Measurements from ENCODE around the gene RPL21.

Gene RPL21

GRCh38 chr13:27261396-27261795 is 10.0 kb downstream of the RPL21 start:
- no peak for DNase-seq (ENCODE audit: extremely low read depth, low read depth)
- no peak for TF ChIP-seq CTCF (IDR thresholded peaks at IDR 0.05; ENCODE audit: low read depth, low read length)

- no peak for TF ChIP-seq CTCF (IDR thresholded peaks at IDR 0.05; ENCODE audit: low read depth, low read length)
- DNase-seq (ENCODE audit: extremely low read depth, low read depth): no peak
Measured at GRCh38 chr13:27263438-27263837, 12.1 kb downstream of the RPL21 start.

DNA sequence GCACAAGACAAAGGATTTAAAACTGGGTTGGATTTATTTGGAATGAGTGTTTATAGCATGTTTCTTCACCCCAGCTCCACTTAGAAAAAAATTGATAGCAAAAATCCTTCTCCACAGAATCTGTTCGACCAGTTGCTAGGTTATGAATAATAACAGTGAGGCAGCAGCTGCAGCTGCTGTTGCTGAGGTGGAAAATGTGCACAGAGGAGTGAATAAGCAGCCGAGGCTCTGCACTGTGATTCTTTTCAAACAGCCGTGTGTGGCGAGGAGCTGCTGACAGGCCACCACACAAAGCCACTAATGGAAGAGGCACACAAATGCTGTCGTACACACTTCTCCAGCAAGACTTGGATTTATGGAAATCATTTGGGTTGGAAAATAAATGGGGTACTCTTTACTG is 12.8 kb downstream of the RPL21 start:
- no peak for DNase-seq (ENCODE audit: extremely low read depth, low read depth)
- TF ChIP-seq CTCF (IDR thresholded peaks at IDR 0.05; ENCODE audit: low read depth, low read length): no peak

DNA sequence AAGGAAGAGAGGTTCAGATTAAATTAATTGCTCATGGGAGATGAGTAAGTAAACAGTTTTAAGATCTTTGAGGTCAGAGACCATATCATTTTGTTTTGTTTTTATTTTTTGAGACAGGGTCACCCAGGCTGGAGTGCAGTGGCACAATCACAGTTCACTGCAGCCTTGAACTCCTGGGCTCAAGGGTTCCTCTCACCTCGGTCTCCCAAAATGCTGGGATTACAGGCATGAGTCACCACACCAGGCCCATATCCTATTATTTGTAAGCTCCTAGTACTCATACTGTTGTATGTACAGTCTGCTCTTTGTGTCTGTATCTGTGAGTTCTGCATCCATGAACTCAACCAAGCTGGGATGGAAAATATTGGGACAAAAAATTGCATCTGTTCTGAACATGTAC is 13.3 kb downstream of the RPL21 start:
- DNase-seq (ENCODE audit: extremely low read depth, low read depth): no peak
- no peak for TF ChIP-seq CTCF (IDR thresholded peaks at IDR 0.05; ENCODE audit: low read depth, low read length)

DNA sequence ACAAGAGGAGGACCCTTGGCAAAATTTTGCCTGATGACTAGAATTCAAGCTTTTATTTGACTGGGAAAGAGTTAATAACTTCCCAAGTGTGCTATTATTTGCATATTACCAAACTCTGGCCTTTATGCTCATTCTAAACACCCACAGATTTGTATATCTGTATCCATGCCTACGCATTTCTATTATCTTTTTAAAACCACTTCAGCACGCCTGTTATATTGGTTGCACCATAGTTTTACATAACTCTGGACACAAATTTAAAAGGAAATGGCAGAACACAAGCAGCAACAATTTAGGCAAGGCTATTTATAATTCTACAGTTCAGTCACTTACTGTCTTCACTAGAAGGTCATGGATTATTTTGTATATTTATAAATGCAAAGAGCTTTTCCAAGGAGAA is 15.6 kb downstream of the RPL21 start:
- TF ChIP-seq CTCF (IDR thresholded peaks at IDR 0.05; ENCODE audit: low read depth, low read length): no peak
- no peak for DNase-seq (ENCODE audit: extremely low read depth, low read depth)

DNA sequence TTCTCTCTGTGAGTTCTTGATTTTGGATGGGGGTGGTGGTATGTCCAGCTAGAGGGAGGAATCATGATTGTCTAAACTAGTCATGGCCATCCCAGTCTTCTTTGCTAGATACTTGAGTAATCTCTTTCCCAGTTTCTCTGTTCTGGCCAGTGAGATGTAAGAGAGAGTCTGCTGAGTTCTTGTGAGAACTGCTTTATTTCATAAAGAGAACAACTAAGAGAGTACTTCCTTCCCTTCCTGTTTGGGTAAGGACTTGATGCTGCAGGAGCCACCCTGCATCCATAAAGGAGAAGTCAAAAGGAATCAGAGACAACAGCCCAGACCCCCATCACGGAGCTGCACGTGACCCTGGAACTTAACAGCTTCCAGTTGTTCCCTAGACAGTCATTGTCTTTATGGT is 16.2 kb downstream of the RPL21 start:
- TF ChIP-seq CTCF (IDR thresholded peaks at IDR 0.05; ENCODE audit: low read depth, low read length): no peak

DNA sequence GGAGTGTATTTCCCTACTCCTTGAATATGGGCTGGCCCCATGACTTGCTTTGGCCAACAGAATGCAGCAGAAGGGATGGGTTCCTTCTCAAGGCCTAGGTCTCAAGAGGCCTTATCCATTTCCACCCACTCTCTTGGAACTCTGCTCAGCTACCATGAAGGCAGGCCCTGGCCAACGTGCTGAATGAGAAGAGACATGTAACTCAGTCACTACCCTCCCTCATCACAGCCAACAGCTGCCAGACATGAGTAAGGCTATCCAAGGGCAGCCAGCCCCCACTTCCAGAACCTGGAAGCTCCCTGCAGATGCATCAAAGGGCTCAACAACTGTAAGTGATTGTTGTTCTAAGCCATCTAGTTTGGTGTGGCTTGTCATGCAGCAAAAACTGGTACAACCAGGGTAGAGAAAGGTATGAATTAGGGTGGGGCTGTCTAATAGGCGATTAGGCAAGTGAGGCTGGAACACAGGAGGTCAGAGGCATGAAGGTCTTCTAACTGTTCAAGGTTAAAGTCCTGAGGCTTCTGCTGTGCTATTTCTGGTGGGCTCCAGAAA is 17.8 kb downstream of the RPL21 start:
- no peak for DNase-seq (ENCODE audit: extremely low read depth, low read depth)
- TF ChIP-seq CTCF (IDR thresholded peaks at IDR 0.05; ENCODE audit: low read depth, low read length): no peak

More for the DNA sequence above, 16.2 kb downstream of the RPL21 start:
- DNase-seq (ENCODE audit: extremely low read depth, low read depth): no peak
